NT2/D1 (cell line): ENCODE data around the gene VPREB3.

Source experiments
- SUZ12 ChIP-seq: IDR thresholded peaks from 2 replicates; pipeline ENCODE4 v1.6.1; 2011; ENCODE audit not compliant: insufficient read length, insufficient read depth; ENCODE audit errors: extremely low read depth
- ZNF274 ChIP-seq: IDR thresholded peaks from 2 replicates; pipeline ENCODE4 v1.6.1; 2011; ENCODE audit warnings: mild to moderate bottlenecking, low read depth, low read length

DNA sequence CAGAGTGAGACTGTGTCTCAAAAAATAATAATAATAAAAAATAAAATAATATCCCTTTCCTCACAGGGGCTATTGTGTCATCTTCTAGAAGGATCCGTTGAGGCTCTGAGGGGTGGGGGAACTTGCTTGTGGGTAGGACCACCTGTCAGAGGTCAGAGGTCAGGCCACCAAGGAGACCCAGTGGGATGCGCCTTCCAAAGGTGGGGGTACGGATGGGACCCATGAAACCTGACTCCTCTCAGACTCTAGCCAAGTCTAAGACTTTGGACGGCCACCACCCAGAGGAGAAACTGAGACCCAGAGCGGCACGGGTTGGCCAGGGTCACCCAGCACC lies 18.1 kb upstream of the VPREB3 start:
- TF ChIP-seq ZNF274 (no peak), SUZ12 (no peak)
